Measurements from ENCODE around the gene TIMM44.

- no peak for TF ChIP-seq POLR2A (IDR thresholded peaks at IDR 0.05)
- TF ChIP-seq, protein P1, sequence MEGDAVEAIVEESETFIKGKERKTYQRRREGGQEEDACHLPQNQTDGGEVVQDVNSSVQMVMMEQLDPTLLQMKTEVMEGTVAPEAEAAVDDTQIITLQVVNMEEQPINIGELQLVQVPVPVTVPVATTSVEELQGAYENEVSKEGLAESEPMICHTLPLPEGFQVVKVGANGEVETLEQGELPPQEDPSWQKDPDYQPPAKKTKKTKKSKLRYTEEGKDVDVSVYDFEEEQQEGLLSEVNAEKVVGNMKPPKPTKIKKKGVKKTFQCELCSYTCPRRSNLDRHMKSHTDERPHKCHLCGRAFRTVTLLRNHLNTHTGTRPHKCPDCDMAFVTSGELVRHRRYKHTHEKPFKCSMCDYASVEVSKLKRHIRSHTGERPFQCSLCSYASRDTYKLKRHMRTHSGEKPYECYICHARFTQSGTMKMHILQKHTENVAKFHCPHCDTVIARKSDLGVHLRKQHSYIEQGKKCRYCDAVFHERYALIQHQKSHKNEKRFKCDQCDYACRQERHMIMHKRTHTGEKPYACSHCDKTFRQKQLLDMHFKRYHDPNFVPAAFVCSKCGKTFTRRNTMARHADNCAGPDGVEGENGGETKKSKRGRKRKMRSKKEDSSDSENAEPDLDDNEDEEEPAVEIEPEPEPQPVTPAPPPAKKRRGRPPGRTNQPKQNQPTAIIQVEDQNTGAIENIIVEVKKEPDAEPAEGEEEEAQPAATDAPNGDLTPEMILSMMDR (IDR thresholded peaks at IDR 0.05) = no peak
Observed at GRCh38 chr19:7899751-7900378, 43.6 kb downstream of the TIMM44 start.
